Stimulated activated naive CD8-positive, alpha-beta T cell treated with anti-CD3 and anti-CD28 coated beads, Interleukin-15, Interleukin-2, amounts not matched to agents 100 U/mL and 50 U/mL, for 24 hours (primary cell): ENCODE measurements around the gene UBE3B.
A peak's percentile ranks its signal among the peaks of the same experiment; 100 is the strongest.

Experiments
- ATAC-seq: fragments of 150-1000 bp; cut with Tn5 transposase; one replicate; pipeline ENCODE4 v1.10.0; 2021
- DNase-seq: peaks from one replicate; pipeline ENCODE4 v3.0.0; 2021

The UBE3B gene

GRCh38 chr12:109554761-109555160, 77.3 kb downstream of the UBE3B start:
- ATAC-seq (no peak), DNase-seq (no peak)

GRCh38 chr12:109555431-109556315, 78.2 kb downstream of the UBE3B start:
- no peak for DNase-seq
- no peak for ATAC-seq

- DNase-seq (no peak), ATAC-seq (no peak)
Observed at GRCh38 chr12:109557200-109557599, 79.8 kb downstream of the UBE3B start.

GRCh38 chr12:109557805-109558204, 80.4 kb downstream of the UBE3B start:
- DNase-seq (no peak), ATAC-seq (no peak)

- no peak for DNase-seq
- no peak for ATAC-seq
Observed at GRCh38 chr12:109558374-109559199, 81.2 kb downstream of the UBE3B start.

GRCh38 chr12:109559200-109559505, 81.7 kb downstream of the UBE3B start:
- DNase-seq (no peak), ATAC-seq (no peak)

- no peak for ATAC-seq
- DNase-seq = no peak
Observed at GRCh38 chr12:109559601-109560000, 82.2 kb downstream of the UBE3B start.

GRCh38 chr12:109560867-109561710, 83.7 kb downstream of the UBE3B start:
- DNase-seq (no peak), ATAC-seq (no peak)

- no peak for ATAC-seq
- DNase-seq = no peak
Observed at GRCh38 chr12:109561711-109562030, 84.2 kb downstream of the UBE3B start.

- DNase-seq = no peak
- no peak for ATAC-seq
Observed at GRCh38 chr12:109562871-109563270, 85.4 kb downstream of the UBE3B start.

GRCh38 chr12:109563291-109564284, 86.2 kb downstream of the UBE3B start:
- ATAC-seq (no peak), DNase-seq (no peak)

GRCh38 chr12:109566424-109566823, 89.0 kb downstream of the UBE3B start:
- ATAC-seq (peak; percentile 19), DNase-seq (no peak)

GRCh38 chr12:109567296-109567695, 89.9 kb downstream of the UBE3B start:
- DNase-seq (no peak), ATAC-seq (no peak)

GRCh38 chr12:109567967-109568366, 90.5 kb downstream of the UBE3B start:
- ATAC-seq = no peak
- DNase-seq = no peak

GRCh38 chr12:109568486-109568885, 91.1 kb downstream of the UBE3B start:
- DNase-seq = no peak
- no peak for ATAC-seq

- ATAC-seq = no peak
- no peak for DNase-seq
Observed at GRCh38 chr12:109571773-109572505, 94.5 kb downstream of the UBE3B start.

- ATAC-seq = no peak
- DNase-seq = no peak
Observed at GRCh38 chr12:109572506-109572845, 95.0 kb downstream of the UBE3B start.

GRCh38 chr12:109573029-109573913, 95.8 kb downstream of the UBE3B start, which contains the start of the genes MMAB and MVK:
MMAB (minus strand) TSS chr12:109573504; CDS start chr12:109573480, 24 bp downstream.
MVK (plus strand) TSS chr12:109573794; CDS start chr12:109574823, 1,029 bp downstream.
- ATAC-seq (peak; percentile 96), DNase-seq (peak; percentile 96)

GRCh38 chr12:109573914-109574244, 96.4 kb downstream of the UBE3B start:
- no peak for ATAC-seq
- DNase-seq = no peak

GRCh38 chr12:109575683-109576082, 98.2 kb downstream of the UBE3B start:
- DNase-seq (no peak), ATAC-seq (no peak)
